Osteoblast (primary cell): ENCODE data around the gene KRT35. TPM values are rescaled to one million over a fixed set of nuclear protein-coding genes. Genes with fewer than 3 reads are reported as not detected.
A peak's percentile ranks its signal among the peaks of the same experiment; 100 is the strongest.

Experiments used
- DNase-seq: peaks from one replicate; pipeline ENCODE4 v3.0.0; 2011; ENCODE audit warnings: low spot score, mixed read lengths; ENCODE audit not compliant: insufficient read length; ENCODE audit errors: missing footprints
- H2AFZ ChIP-seq: 2 replicates; pipeline ENCODE4 v1.6.0; 2011; ENCODE audit warnings: mild to moderate bottlenecking, low read length
- H3K27ac ChIP-seq: 2 replicates; pipeline ENCODE4 v1.5.1; 2011; ENCODE audit warnings: mild to moderate bottlenecking, low read depth, low read length, moderate library complexity
- H3K27me3 ChIP-seq: 2 replicates; pipeline ENCODE4 v1.6.0; 2012; ENCODE audit warnings: mild to moderate bottlenecking, control low read depth, inconsistent platforms, low read length, moderate library complexity; ENCODE audit not compliant: insufficient read depth
- H3K36me3 ChIP-seq: 2 replicates; pipeline ENCODE4 v1.5.1; 2011; ENCODE audit warnings: mild to moderate bottlenecking, low read length, control low read depth, moderate library complexity; ENCODE audit not compliant: insufficient read depth
- H3K4me1 ChIP-seq: 2 replicates; pipeline ENCODE4 v1.5.1; 2011; ENCODE audit warnings: mild to moderate bottlenecking, low read length, control low read depth, moderate library complexity; ENCODE audit not compliant: insufficient read depth
- H3K4me2 ChIP-seq: 2 replicates; pipeline ENCODE4 v1.6.0; 2011; ENCODE audit warnings: mild to moderate bottlenecking, low read length; ENCODE audit not compliant: insufficient read depth
- H3K4me3 ChIP-seq: fragments of 200-600 bp; sonication (generic); 3 replicates; pipeline ENCODE4 v1.5.1; 2012; ENCODE audit warnings: mild to moderate bottlenecking, low read length, inconsistent platforms; ENCODE audit not compliant: insufficient read depth
- H3K79me2 ChIP-seq: 2 replicates; pipeline ENCODE4 v1.6.0; 2012; ENCODE audit warnings: mild to moderate bottlenecking, low read length, control low read depth, inconsistent platforms; ENCODE audit not compliant: insufficient read depth
- H3K9me3 ChIP-seq: 2 replicates; pipeline ENCODE4 v1.5.1; 2011; ENCODE audit warnings: low read depth, low read length, control low read depth
- H4K20me1 ChIP-seq: 2 replicates; pipeline ENCODE4 v1.6.0; 2012; ENCODE audit warnings: mild to moderate bottlenecking, low read length, control low read depth; ENCODE audit not compliant: insufficient read depth
- CTCF ChIP-seq: IDR thresholded peaks from 2 replicates; pipeline ENCODE4 v1.5.1; 2011; ENCODE audit warnings: mild to moderate bottlenecking, low read depth, low read length, moderate library complexity; ENCODE audit errors: extremely low read depth
- total RNA-seq: library from RNA; depleted of rRNA; stranded (reverse); fragments of >200 nt; gene quantifications from 2 replicates; pipeline ENCODE4 v1.2.3, GENCODE V29; 2012

KRT35 gene
- total RNA-seq, 1 donor = not detected

GRCh38 chr17:41452281-41452680, 28.7 kb downstream of the KRT35 start:
- no peaks in the 10 kb centered on the region for H3K79me2 ChIP-seq
- H3K4me2 ChIP-seq = no peak overlapping the region
- no peak overlapping the region for H3K4me3 ChIP-seq
- no peak overlapping the region for H2AFZ ChIP-seq
- H3K27me3 ChIP-seq = no peaks in the 10 kb centered on the region
- H3K4me1 ChIP-seq = peaks cover 19% of the 10 kb centered on the region
- no peak overlapping the region for H3K27ac ChIP-seq
- H4K20me1 ChIP-seq = no peaks in the 10 kb centered on the region
- H3K36me3 ChIP-seq = no peaks in the 10 kb centered on the region
- peaks cover 3% of the 10 kb centered on the region for H3K9me3 ChIP-seq
- no peak for TF ChIP-seq CTCF
- no peak for DNase-seq

GRCh38 chr17:41451154-41451728, 29.7 kb downstream of the KRT35 start:
- Histone ChIP-seq H3K4me2 (no peak overlapping the region), H2AFZ (no peak overlapping the region), H3K36me3 (no peaks in the 10 kb centered on the region), H3K79me2 (no peaks in the 10 kb centered on the region), H4K20me1 (no peaks in the 10 kb centered on the region), H3K27me3 (no peaks in the 10 kb centered on the region), H3K4me1 (peaks cover 29% of the 10 kb centered on the region), H3K9me3 (peaks cover 3% of the 10 kb centered on the region), H3K27ac (peak overlapping the region; percentile 0), H3K4me3 (no peak overlapping the region)
- peak; percentile 18 for DNase-seq
- TF ChIP-seq CTCF = no peak

- no peaks in the 10 kb centered on the region for H3K27me3 ChIP-seq
- H3K9me3 ChIP-seq = peaks cover 3% of the 10 kb centered on the region
- no peaks in the 10 kb centered on the region for H3K36me3 ChIP-seq
- DNase-seq = no peak
- no peak overlapping the region for H2AFZ ChIP-seq
- peaks cover 23% of the 10 kb centered on the region for H3K4me1 ChIP-seq
- no peak overlapping the region for H3K27ac ChIP-seq
- H3K79me2 ChIP-seq = no peaks in the 10 kb centered on the region
- no peak for TF ChIP-seq CTCF
- no peak overlapping the region for H3K4me2 ChIP-seq
- H4K20me1 ChIP-seq = no peaks in the 10 kb centered on the region
- H3K4me3 ChIP-seq = no peak overlapping the region
Observed at GRCh38 chr17:41449008-41449407, 31.9 kb downstream of the KRT35 start.

GRCh38 chr17:41448506-41448905, 32.4 kb downstream of the KRT35 start:
- Histone ChIP-seq H3K9me3 (peaks cover 3% of the 10 kb centered on the region), H3K4me3 (no peak overlapping the region), H3K4me2 (no peak overlapping the region), H3K79me2 (no peaks in the 10 kb centered on the region), H3K36me3 (no peaks in the 10 kb centered on the region), H3K27me3 (no peaks in the 10 kb centered on the region), H4K20me1 (no peaks in the 10 kb centered on the region), H3K27ac (no peak overlapping the region), H3K4me1 (peaks cover 24% of the 10 kb centered on the region), H2AFZ (no peak overlapping the region)
- no peak for TF ChIP-seq CTCF
- DNase-seq = no peak
